ENCODE measurements around the gene NPEPL1.

NPEPL1 gene

GRCh38 chr20:58694241-58695083, 1.9 kb downstream of the NPEPL1 start:
- no peak for DNase-seq (ENCODE audit: low spot score)
- in situ Hi-C loops (cut with MboI; ENCODE audit: low pct_unique_long_range_greater_than_20kb, low sequenced_read_pairs, unreplicated experiment) = loop anchor here (25.0 kb wide), 1 partner anchor 457 kb away; the partner anchor contains the start of gene ANKRD60
- no peak for TF ChIP-seq CTCF (IDR thresholded peaks at IDR 0.05; ENCODE audit: extremely low read depth, insufficient read depth, missing control alignments)

- no peak for DNase-seq (ENCODE audit: low spot score)
- in situ Hi-C loops (cut with MboI; ENCODE audit: low pct_unique_long_range_greater_than_20kb, low sequenced_read_pairs, unreplicated experiment) = loop anchor here (25.0 kb wide), 1 partner anchor 458 kb away; the partner anchor contains the start of gene ANKRD60
Observed at GRCh38 chr20:58695084-58695722, 2.6 kb downstream of the NPEPL1 start.

GRCh38 chr20:58695895-58696375, 3.3 kb downstream of the NPEPL1 start:
- TF ChIP-seq CTCF (IDR thresholded peaks at IDR 0.05; ENCODE audit: extremely low read depth, insufficient read depth, missing control alignments) = no peak
- in situ Hi-C loops (cut with MboI; ENCODE audit: low pct_unique_long_range_greater_than_20kb, low sequenced_read_pairs, unreplicated experiment) = loop anchor here (25.0 kb wide), 1 partner anchor 459 kb away; the partner anchor contains the start of gene ANKRD60
- DNase-seq (ENCODE audit: low spot score) = no peak

More at GRCh38 chr20:58695084-58695722, 2.6 kb downstream of the NPEPL1 start:
- no peak for TF ChIP-seq CTCF (IDR thresholded peaks at IDR 0.05; ENCODE audit: extremely low read depth, insufficient read depth, missing control alignments)

GRCh38 chr20:58696411-58696961, 3.9 kb downstream of the NPEPL1 start:
- no peak for TF ChIP-seq CTCF (IDR thresholded peaks at IDR 0.05; ENCODE audit: extremely low read depth, insufficient read depth, missing control alignments)
- in situ Hi-C loops (cut with MboI; ENCODE audit: low pct_unique_long_range_greater_than_20kb, low sequenced_read_pairs, unreplicated experiment) = loop anchor here (25.0 kb wide), 1 partner anchor 459 kb away; the partner anchor contains the start of gene ANKRD60
- no peak for DNase-seq (ENCODE audit: low spot score)

GRCh38 chr20:58697201-58697866, 4.7 kb downstream of the NPEPL1 start:
- in situ Hi-C loops (cut with MboI; ENCODE audit: low pct_unique_long_range_greater_than_20kb, low sequenced_read_pairs, unreplicated experiment) = loop anchor here (25.0 kb wide), 1 partner anchor 460 kb away; the partner anchor contains the start of gene ANKRD60
- no peak for DNase-seq (ENCODE audit: low spot score)

More at GRCh38 chr20:58697201-58697866, 4.7 kb downstream of the NPEPL1 start:
- no peak for TF ChIP-seq CTCF (IDR thresholded peaks at IDR 0.05; ENCODE audit: extremely low read depth, insufficient read depth, missing control alignments)
